Loucy (cell line): ENCODE measurements around the gene MAPKAP1.

Source experiments
- CTCF ChIP-seq: fragments of 200-600 bp; sonication (generic); conservative IDR thresholded peaks from 2 replicates; pipeline ENCODE4 v1.5.1; 2014; ENCODE audit warnings: mild to moderate bottlenecking, antibody characterized with exemption, low read length
- EZH2phosphoT487 ChIP-seq: fragments of 200-600 bp; IDR thresholded peaks from 2 replicates; pipeline ENCODE4 v1.6.1; 2018; ENCODE audit warnings: antibody characterized with exemption, mild to moderate bottlenecking, moderate library complexity, borderline replicate concordance

- TF ChIP-seq EZH2phosphoT487, result no peak
- no peak for TF ChIP-seq CTCF
These were observed 262.8 kb downstream of the MAPKAP1 start for GRCh38 chr9:125444166-125444565.
